Keratinocyte (primary cell): ENCODE measurements around the gene PRDM1.

Experiments used
- EZH2 ChIP-seq: IDR thresholded peaks from one replicate; pipeline ENCODE4 v1.6.1; 2012; ENCODE audit warnings: inconsistent platforms, mild to moderate bottlenecking, low read length, moderate library complexity
- TF ChIP-seq, protein P1 (sequence below), 3 experiments: IDR thresholded peaks in 1 of 3; conservative IDR thresholded peaks in 1 of 3; optimal IDR thresholded peaks in 1 of 3; 2 replicates in 2 of 3; 3 replicates in 1 of 3; pipeline versions ENCODE3 to v1.5.1; 2011; ENCODE audit warnings: low read length in 3 of 3, mild to moderate bottlenecking in 3 of 3, moderate library complexity in 2 of 3, control low read depth in 1 of 3, inconsistent platforms in 1 of 3; ENCODE audit not compliant: insufficient read depth in 2 of 3; ENCODE audit errors: extremely low read depth in 1 of 3

DNA sequence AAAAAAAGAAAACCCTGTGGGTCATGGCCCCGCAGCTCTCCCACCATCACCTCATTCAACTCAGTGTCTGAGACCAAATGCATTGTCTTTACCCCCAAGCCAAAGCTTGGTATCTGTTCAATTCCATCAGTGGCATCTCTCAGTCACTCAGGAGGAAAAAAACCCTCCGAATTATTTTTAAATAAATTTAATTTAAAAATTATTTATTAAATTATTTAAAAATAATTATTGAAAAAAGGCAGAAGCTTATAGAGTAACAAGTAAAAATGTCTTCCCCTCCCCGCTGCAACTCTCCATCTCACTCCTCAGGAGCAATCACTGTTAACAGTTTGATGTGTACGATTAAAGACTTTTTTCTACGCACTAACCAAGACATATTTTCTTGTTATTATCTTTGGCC, 50.7 kb downstream of the PRDM1 start:
- TF ChIP-seq, protein P1, sequence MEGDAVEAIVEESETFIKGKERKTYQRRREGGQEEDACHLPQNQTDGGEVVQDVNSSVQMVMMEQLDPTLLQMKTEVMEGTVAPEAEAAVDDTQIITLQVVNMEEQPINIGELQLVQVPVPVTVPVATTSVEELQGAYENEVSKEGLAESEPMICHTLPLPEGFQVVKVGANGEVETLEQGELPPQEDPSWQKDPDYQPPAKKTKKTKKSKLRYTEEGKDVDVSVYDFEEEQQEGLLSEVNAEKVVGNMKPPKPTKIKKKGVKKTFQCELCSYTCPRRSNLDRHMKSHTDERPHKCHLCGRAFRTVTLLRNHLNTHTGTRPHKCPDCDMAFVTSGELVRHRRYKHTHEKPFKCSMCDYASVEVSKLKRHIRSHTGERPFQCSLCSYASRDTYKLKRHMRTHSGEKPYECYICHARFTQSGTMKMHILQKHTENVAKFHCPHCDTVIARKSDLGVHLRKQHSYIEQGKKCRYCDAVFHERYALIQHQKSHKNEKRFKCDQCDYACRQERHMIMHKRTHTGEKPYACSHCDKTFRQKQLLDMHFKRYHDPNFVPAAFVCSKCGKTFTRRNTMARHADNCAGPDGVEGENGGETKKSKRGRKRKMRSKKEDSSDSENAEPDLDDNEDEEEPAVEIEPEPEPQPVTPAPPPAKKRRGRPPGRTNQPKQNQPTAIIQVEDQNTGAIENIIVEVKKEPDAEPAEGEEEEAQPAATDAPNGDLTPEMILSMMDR (optimal IDR thresholded peaks at IDR 0.05 in 1 of 3, IDR thresholded peaks at IDR 0.05 in 1 of 3, conservative IDR thresholded peaks at IDR 0.05 in 1 of 3; ENCODE audit: extremely low read depth in 1 of 3, insufficient read depth in 2 of 3, low read length in 3 of 3): no peak
- TF ChIP-seq EZH2: no peak
